Posterior cingulate gyrus (tissue), 11 donors: Measurements from ENCODE around the gene CLN6.

Source experiments
- DNase-seq, 10 donors: peaks; one replicate each; pipeline versions ENCODE4 v3.0.0 to v3.0.0-alpha.2; 2020 to 2021; ENCODE audit warnings: mixed read lengths in 3 of 10
- intact Hi-C: fragments of 100-400 bp; cut with DNase I; formaldehyde crosslinking; loops from one replicate; pipeline ENCODE4 v1.15.1; 2023

The CLN6 gene

DNA sequence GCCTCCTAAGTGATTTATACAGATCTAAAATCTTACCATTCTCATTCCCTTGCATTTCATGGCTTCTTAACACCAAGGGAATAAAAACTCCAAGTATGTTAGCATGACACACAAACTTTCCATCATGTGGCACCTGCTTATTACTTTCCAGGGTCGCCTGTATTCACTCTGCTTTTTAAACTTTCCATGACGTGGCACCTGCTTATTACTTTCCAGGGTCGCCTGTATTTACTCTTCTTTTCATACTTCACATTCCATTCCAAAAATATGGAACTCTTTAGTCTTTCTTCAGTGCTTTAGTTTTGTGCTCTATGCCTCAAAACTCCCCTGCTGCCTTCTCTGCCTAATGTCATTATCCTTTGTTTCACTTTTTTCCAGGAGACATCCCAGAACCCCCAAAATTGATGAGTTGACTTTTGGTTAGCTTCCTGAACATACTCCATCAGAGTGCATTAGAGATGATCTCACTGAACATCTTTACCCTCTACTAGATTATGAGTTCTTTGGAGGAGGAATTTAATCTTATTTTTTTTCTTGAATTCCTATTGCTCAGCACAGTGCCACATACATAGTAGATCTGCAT, 71.4 kb downstream of the CLN6 start:
- no peak for DNase-seq
- intact Hi-C loops: no loop called here

- intact Hi-C loops: no loop called here
- DNase-seq: no peak
Observed at GRCh38 chr15:68157074-68157473, 72.5 kb downstream of the CLN6 start.
